IPS DF 4.7 (cell line): ENCODE measurements around the gene CFAP58.

ENCODE experiments used
- DNase-seq: peaks from one replicate; pipeline ENCODE4 v3.0.0-alpha.2; 2013; ENCODE audit warnings: low spot score; ENCODE audit errors: extremely low read depth

Gene CFAP58

DNA sequence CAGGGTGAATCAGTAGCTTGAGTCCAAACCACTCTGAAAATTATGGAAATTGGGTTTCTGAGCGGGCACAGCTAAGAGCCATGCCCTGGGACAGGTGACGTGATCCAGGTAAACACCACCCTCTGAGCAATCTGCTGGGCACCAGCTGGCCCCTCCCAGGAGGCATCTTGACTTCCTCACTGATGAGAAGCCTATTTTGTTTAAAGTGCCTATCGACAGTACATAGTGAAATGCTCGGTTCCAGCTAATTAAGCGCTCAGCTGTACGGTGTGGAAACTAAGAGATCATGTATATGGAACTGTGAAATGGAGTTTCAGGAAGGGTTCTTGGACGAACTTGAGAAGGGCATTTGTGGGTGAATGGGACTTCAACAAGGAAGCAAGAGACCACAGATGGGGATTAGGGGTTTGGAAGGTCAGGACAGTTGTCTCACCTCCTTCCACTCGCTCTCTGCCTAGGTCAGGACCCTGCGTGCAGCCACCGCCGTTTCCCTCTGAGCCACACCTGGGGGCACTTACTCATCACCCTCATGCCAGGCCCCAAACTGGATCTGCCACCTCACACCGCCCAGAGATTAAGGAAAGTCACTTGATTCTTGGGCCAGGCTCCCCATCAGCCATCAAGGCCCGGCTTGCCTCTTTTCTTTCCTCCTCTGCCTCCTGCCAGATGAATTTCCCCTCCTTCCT lies 18.5 kb upstream of the CFAP58 start:
- DNase-seq = no peak

DNA sequence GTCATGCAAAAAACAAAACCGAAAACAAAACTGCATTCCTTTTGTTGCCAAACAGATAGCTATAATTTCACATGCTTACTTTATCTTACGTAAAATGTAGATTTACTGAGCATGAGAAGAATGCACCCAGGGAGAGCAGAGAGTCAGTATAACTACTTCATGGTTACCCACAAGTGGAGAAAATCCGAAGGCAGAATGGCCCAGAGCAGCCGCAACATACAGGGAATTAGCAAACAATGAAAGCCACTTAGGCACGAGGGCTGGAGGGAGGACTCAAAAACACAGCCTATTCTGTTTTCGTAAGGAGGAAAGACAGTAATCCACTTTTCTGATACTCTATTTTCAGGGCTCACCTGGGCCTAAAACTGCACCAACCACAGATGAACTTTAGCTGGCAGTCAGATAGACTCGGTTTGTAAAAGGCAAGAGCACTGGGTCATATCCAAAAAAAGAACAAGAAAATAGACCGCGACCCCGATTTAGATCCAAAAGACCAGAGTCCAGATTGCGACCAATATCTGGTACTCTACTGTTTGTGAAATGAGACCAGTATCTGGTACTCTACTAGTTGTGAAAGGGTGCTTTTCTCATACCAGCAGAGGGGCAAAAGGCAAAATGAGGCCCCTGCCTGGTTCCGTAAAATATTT lies 16.7 kb upstream of the CFAP58 start:
- no peak for DNase-seq

DNA sequence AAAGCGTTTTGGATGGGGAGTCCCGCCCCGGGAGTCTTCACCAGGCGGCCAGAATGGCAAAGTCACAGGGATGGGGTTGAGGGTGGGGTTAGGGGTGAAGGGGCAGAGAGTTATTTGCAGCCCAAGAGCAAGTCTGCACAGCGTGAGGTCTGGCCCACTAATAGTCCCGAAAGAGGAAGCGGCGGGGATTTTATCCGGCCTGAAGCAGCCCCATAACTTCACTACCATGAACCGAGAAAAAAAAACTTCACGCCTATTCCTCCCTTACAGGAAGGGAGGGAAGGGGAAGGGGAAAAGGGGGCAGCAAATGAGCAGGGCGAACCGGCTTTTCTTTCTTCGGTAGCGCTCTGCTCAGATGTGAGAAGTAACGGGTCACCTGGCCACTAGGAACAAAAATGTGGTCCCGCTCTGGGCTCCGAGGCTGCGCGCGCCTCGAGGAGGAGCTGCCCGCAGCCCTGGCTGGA lies 16.1 kb upstream of the CFAP58 start:
- no peak for DNase-seq

DNA sequence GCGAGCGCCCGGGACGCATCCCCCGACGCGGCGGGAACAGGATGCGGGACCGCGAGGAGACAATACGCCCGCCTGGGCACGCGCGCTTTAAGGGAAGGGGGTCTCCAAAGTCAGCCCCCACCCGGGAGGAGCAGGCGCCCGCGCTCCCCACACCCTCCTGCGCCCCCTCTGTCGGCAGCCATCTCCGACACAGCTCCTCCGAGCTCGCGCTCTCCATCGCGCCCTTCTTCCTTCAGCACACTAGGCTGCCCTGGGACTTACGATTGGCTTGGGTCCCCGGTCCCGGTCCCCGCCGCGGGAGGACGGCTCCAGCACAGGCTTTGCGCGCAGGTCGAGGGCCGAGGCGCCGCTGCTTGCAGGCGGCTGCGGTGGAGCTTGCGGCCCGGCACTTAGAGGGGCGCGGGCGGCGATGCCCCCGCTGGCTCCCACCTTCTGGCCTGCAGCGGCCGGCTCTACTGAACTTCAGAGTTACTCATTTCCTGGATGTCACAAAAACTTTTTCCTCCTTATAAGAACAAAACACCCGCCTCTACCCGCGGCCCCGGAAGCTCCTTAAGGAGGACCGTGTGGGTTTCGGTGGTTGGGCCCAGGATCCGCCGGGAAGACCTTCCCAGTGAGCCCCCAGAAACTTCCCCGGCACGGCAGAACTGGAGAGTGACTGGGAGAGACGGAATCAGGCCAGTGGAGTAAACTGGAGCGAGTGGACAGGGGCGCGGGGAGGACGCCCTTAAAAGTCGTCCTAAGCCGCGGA lies 15.5 kb upstream of the CFAP58 start, which contains the start of gene ITPRIP:
TSS of gene ITPRIP (minus strand) at position 481 of the 751 bp plus-strand sequence. CDS start 22,414 bp downstream, outside the sequence.
- no peak for DNase-seq

DNA sequence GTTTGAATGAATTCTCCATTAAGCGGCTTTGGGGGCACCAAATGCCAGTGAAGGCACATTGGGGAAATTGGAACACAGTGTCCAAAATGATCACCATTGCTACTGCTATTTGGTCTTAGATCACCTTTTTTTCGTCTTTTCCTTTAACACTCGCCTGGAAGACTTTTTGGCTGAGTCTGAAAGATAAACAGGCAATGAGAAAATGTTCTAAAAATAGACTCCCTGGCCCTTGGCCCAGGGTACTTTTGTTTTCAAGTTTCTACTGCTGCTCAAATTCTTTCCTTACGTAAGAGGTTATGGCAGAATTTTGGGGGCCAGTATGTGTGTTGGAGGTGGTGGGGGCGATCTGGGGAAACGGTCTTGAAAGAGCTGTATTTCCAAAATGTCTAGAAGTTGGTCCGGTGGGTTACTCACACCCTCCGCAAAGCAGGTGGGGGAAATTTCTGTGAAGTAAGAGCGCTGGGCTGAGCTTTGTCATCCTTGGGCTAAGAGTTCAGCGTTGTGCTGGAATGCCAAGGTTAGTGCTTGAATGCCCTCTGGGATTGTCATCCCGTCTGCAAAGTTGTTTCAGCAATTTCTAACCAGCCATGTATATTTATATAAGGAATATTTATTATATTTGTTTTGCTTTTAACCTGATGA lies 14.0 kb upstream of the CFAP58 start:
- DNase-seq = no peak

DNA sequence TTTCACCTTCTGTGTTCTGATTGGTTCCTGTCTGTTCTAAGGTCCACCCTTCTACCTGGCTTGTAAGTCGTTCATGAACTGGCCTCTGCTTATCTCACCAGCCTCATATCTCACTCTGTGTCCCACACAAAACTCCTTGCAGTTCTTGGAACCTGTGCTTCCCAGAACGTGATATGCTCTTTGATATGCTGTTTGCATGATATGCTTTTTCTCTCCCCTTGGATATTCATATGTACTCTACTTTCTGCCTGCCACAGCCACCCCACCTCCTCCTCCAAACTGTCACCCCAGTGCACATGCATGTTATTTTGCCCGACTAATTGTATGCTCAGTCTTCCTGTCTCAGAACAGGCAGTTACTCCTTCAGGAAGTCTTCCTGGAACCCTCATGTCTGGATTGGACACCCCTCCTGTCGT lies 13.5 kb upstream of the CFAP58 start:
- DNase-seq = no peak

DNA sequence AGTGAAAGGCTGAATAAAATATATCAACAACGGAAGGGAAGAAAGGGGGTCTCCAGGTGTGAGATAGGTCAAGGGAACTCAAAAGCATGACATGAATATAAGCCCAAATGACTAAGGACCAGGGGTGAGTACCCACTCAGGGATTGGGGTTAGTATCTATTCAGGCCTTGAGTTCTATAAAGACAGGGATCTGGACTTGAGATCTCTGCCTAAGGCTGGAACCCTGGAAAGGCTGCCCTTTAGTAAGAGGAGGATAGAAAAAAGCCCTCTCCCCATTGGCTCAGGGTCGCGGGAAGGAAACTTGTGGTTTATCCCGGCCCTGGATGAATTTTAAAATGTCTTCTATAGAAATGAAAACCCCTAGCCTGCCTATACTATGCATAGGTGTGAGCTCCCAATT lies 13.0 kb upstream of the CFAP58 start:
- no peak for DNase-seq

DNA sequence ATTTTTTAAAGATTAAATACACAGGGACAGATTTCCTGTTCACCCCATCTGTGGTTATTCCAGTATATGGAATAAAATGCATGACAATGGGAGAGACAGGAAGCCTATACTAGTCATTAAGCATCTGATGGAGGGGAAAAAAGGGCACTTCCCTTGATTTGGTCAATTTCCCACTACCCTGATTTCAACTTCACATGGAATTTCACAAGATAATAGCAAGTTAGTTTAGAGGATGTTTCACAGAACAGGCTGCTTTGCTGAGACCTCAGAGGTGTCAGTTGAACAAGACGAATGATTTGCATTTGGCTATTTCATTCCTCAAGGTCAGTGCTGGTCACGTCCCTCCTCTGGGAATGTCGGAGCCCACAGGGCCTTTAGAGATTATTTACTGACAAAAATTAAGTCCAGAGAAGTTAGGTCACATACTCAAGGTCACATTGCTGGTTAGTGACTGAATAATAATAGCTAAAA lies 10.7 kb upstream of the CFAP58 start:
- no peak for DNase-seq

DNA sequence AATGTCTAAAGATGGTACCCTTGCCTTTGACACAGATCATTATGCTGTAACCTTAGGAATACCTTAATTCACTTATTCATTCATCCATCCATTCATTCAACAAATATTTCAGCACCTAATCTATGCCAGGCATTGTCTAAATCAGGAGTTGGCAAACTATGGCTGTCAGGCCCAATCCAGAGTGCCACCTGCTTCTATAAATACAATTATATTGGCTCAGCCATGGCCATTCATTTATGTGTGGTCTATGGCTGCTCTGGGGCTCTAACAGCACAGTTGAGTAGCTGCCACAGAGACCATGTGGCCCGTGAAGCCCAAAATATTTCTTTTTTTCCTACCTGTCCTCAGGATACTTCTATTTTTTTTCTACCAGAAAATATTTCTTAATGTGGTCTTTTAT lies 9.4 kb upstream of the CFAP58 start:
- DNase-seq = no peak

DNA sequence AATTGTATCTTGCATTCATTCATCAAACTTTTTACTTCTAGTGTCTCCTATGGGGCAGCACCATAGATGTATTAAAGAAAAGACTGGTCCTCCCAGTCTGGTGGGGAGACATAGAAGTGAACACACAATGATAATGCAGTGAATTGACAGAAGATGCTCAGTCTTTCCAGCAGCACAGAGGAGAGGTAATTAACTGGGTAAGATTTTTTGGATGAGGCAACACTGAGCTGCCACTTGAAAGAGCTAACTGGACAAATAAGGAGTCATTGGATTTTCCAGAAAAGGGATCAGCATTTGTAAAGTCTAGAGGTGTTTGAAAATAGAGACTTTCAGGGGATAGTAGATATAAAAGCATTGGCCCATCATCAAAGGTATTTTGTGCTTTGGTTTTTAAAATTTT lies 8.1 kb upstream of the CFAP58 start:
- DNase-seq = no peak

DNA sequence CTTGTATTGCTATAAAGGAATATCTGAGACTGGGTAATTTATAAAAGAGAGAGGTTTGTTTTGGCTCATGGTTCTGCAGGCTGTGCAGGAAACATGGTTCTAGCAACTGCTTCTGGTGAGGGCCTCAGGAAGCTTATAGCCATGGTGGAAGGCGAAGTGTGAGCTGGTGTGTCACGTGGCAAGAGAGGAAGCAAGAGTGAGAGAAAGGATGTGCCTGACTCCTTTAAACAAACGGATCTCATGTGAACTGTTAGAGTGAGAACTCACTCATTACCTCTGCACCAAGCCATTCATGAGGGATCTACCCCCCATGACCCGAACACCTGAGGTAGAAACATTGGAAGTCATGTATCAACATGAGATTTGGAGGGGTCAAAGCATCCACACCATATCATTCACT lies 7.7 kb upstream of the CFAP58 start:
- DNase-seq = no peak

DNA sequence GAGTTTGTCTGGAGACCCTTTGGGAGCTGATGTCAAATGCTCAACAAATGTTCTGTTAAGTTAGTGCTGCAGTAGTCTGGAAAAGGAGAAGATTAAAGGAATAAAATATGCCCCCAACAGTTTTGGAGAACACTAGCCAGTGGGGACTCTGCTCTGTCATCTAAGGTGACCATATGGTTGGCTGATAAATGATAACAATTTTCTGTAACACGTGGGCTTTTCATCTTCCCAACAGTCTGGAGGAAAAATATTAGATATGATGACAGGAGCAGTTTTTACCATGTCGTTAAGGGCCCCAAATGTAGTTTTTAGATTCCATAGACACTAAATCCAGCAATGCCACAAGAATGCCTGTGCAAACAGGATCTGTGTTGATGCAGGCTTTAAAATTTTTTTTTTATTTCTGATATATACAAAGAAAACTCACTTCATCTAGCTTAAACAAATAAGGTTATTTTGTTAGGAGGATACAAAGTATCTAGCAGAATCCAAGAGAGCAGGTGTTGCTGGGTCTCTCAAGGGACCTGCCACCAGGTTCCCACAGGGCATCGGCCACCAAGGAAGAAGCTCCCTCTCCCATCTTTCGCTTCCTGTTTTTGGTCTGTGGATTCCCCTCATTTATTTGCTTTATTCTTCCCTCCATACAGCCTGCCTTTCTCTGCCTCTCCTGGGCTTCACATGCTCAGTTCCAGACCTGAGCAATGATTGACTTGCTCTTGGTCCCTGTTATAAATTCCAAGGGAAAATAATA lies 6.2 kb upstream of the CFAP58 start:
- no peak for DNase-seq

DNA sequence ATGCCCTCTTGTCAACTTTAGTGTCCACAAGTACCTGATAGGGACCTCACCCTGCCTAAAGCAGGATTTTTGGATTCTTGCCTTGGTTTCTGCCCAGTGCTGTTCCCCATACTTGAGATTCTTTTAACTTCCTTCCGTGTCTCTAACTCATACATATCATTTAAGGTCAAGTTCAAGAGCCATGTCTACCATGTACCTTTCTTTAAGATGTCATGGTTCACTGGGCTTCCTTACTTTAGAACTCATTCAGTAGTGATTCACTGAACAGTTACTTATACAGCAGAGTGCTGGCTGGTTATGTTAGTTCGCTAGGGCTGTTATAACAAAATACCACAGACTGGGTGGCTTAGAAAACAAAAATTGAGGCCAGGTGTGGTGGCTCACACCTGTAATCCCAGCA lies 5.0 kb upstream of the CFAP58 start:
- DNase-seq = no peak

DNA sequence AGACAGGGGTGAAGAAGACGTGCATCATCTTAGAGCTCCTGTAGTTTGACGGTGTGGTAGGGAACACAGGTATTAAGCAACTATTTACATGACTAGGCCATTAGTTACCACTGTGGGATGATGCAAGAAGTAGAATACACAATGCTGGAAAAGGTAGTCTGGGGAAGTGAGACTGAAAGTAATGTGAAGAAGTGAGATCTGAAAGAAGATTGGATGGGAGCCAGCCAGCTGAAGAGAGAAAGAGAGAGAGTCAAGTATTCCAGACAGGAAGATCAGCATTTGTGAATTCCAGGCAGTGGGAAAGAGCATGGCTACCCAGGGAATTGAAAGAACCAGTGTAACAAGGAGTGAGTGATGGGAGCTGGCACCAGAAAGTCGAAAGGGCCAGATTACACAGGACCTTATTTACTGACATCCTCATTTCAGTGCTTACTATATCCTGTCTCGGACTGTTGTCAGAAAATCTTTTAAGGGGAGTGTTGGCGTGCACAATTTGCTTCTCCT lies 4.0 kb upstream of the CFAP58 start:
- DNase-seq = no peak

DNA sequence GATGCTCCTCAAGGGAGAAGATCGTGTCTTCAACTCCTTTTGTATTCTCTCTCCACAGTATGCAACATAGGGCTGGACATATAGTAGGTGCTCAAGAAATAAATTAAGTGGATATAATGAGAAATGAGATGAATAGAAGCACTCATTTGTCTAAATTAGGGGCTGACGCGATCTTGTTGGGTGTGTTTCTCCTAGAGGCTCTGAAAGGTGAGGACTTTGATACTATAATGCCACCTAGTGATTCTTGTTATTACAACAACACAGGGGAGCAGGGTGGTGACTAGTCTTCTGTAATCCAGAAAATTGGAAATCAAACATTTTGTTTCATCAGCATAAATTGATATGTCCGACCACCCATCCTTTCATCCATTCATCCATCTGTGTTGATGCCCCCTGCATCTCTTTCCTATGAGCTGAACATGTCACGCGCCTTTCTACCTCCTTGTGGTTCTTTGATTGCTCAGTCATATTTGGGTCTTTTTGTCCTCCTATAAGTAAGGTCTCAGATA lies 3.5 kb upstream of the CFAP58 start:
- DNase-seq = no peak

DNA sequence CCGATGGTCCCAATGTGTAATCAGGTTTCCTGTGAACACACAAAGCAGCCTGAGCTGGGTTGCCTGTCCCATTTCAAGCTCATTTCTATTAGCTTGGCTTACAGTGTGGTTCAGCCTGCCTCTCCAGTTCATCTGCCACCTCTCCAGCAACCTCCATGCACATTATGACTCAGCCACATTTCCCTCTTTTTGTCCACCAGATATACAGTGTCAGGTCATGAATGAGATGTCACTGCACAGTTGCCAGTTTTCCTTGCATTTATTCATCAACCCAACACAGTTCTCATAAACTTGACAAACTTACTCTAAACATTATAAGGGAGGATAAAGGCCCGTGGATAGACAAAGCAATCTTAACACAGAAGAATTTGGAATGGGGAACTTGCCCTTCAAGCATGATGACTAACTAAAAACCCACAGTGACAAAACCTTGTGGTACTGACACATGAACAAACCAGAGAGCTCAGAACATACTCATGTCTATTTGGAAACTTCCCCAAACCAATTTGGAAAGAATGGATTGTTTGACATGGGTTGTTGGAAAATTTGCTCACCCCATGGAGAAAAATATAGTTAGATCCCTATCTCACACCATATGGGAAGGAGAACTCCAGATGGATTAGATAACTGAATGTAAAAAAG lies 2.5 kb upstream of the CFAP58 start:
- no peak for DNase-seq

DNA sequence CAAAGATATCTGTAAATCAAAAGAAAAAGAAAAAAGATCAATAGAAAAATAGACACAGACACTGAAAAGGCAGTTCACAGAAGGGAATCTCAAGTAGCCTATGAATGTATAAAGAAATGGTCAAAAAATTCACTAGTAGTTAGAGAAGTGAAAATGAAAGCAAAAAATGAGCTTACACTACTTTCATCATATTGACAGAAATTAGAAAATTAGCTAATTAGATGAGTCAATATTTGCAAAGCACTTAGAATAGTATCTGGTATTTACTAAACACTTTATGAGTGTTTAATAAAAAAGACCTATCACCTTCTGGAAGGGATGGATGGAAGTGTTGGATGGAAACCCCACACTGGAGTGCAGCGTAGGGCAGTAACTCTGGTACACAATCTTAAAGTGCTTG lies 1.7 kb upstream of the CFAP58 start:
- no peak for DNase-seq

DNA sequence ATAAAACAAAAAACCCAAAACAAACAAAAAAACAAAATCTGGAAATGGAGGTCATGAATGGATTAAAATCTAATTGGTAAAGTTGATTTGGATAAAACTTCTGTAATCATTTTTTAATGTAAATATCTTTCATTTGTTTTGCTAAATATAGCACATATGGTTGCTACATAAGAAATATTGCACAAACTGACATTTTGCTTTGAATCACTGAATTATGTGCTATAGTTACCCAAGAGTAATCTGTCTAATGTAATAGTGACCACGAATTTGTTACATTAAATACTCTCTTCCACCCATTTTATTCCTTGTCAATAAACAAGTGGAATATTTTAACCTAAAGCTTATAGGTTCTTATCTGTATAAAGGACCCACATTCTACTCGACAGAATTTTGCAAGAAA lies 6.2 kb downstream of the CFAP58 start:
- DNase-seq = no peak

DNA sequence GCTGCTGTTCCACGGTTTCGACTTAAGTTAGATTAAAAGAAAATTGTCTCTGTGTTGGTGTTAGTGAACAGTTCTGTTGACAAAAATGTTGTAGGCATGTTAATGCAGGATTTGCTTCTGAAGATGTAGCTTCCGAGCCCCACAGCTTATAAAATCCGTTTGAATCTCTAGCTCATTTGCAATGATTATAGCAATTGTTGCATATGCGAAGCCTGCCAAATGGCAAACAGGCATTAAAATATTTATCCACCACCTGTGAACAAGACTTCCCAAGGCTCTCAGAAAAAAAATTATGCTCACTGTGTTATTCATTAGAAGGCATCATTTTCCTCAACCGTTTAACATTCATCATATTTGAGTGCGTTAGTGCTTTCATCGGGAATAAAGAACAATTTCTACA lies 14.3 kb downstream of the CFAP58 start:
- no peak for DNase-seq

DNA sequence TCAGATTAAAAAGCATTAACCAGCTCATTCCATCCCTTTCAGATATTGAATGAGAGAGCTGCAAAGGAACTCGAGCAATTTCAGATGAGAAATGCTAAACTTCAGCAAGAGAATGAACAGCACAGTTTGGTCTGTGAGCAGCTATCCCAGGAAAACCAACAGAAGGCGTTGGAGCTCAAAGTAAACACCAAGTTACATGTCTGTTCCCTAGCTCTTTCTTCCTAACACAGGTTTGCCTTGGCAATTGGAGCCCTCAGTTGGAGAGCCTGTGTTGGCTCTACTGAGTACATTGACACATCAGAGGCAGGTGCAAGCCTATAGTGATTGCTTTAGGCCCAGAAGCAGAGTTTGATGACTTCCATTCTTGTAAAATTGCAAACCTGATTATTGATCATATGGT lies 14.7 kb downstream of the CFAP58 start:
- no peak for DNase-seq
